ENCODE measurements around the gene BCL2.

DNA sequence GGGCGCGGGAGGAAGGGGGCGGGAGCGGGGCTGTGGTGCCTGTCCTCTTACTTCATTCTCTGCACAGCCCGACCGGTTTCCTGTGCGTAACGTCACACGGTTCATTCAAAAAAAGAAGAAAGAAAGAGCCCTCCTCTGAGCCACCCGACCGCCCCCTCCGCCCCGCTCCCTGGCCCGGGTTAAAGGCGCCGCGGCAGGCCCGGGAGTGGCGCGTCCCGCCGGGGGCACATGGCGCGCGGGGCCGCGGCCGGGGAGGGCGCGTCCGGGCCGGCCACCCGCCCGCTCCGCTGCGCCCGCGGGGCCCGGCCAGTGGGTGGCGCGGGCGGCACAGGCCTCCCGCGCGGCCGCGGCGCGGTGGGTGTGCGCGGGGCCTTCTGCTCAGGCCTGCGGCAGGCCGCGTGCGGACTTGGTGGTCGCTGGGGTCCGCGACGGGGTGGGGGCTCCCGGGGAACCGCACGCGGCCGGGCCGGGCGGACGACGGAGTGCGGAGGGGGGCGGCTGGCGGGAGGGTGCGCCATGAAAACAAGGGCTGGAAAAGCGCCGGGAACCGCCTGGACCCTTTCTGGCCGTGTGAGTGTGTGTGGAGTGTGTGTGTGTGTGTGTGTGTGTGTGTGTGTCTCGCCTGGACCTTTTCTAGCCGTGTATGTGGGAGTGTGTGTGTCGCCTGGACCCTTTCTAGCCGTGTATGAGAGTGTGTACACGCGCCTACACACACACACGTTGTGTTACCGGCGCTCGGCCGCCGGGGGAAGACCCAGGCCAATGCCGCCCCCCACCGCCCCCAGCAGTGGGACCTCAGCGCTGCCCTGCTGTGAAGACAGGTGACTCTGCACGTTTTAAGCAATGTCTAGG lies 780 bp upstream of the BCL2 start:
- TF ChIP-seq, protein P1, sequence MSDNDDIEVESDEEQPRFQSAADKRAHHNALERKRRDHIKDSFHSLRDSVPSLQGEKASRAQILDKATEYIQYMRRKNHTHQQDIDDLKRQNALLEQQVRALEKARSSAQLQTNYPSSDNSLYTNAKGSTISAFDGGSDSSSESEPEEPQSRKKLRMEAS (IDR thresholded peaks at IDR 0.05; ENCODE audit: low read depth): no peak
- TF ChIP-seq, protein P2, sequence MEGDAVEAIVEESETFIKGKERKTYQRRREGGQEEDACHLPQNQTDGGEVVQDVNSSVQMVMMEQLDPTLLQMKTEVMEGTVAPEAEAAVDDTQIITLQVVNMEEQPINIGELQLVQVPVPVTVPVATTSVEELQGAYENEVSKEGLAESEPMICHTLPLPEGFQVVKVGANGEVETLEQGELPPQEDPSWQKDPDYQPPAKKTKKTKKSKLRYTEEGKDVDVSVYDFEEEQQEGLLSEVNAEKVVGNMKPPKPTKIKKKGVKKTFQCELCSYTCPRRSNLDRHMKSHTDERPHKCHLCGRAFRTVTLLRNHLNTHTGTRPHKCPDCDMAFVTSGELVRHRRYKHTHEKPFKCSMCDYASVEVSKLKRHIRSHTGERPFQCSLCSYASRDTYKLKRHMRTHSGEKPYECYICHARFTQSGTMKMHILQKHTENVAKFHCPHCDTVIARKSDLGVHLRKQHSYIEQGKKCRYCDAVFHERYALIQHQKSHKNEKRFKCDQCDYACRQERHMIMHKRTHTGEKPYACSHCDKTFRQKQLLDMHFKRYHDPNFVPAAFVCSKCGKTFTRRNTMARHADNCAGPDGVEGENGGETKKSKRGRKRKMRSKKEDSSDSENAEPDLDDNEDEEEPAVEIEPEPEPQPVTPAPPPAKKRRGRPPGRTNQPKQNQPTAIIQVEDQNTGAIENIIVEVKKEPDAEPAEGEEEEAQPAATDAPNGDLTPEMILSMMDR (IDR thresholded peaks at IDR 0.05): no peak
- TF ChIP-seq FOXM1 (IDR thresholded peaks at IDR 0.05; ENCODE audit: low read depth) (no peak), FOXJ3 (CRISPR knock-in tag; IDR thresholded peaks at IDR 0.05) (no peak), SMC3 (IDR thresholded peaks at IDR 0.05; ENCODE audit: low read depth, low read length) (no peak; the same call in 1 of the 2 replicates), EZH2phosphoT487 (IDR thresholded peaks at IDR 0.05; ENCODE audit: borderline replicate concordance, low read depth) (no peak), GABPA (IDR thresholded peaks at IDR 0.05; ENCODE audit: low read depth) (no peak), NRF1 (IDR thresholded peaks at IDR 0.05; ENCODE audit: low read depth, low read length) (no peak)
- TF ChIP-seq, protein P3, sequence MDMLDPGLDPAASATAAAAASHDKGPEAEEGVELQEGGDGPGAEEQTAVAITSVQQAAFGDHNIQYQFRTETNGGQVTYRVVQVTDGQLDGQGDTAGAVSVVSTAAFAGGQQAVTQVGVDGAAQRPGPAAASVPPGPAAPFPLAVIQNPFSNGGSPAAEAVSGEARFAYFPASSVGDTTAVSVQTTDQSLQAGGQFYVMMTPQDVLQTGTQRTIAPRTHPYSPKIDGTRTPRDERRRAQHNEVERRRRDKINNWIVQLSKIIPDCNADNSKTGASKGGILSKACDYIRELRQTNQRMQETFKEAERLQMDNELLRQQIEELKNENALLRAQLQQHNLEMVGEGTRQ (IDR thresholded peaks at IDR 0.05; ENCODE audit: borderline replicate concordance, low read depth, low read length): no peak

Data from SK-N-SH (cell line).